Astrocyte of the cerebellum (primary cell): ENCODE results near the gene OR5P2.
"Not testable (repeated sequence)": the region's sequence is repeated elsewhere in the genome, so short reads cannot be mapped to it uniquely, and the experiment has no call there.

ENCODE experiments used
- DNase-seq: peaks from one replicate; pipeline ENCODE4 v3.0.0-alpha.2; 2011; ENCODE audit warnings: low read depth
- H3K4me3 ChIP-seq: 2 replicates; pipeline ENCODE4 v1.5.1; 2011; ENCODE audit warnings: mild to moderate bottlenecking, low read depth, low read length, moderate library complexity
- in situ Hi-C: cut with HindIII; loops from 2 replicates; pipeline ENCODE4 v1.10.0; 2017; ENCODE audit warnings: low sequenced_read_pairs
- TF ChIP-seq, protein P1 (sequence below): IDR thresholded peaks from 2 replicates; pipeline ENCODE4 v1.5.1; 2012; ENCODE audit warnings: low read length, low read depth, moderate library complexity, mild to moderate bottlenecking; ENCODE audit errors: missing control alignments

Gene OR5P2

DNA sequence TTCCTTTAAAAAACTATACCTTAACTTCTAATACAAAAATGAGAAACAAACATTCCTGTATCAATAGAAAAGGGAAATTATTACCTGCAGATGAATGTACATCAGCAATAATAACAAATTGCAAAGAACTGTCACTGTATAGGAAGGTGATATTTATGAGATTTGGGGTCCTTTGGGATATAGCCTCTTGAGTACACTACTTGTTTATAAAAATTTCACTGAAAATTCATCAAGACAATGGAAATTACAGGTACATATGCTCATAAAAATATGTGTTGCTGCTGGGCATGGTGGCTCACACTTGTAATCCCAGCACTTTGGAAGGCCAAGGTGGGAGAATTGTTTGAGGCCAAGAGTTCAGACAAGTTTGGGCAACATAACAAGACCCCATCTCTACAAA, 34.0 kb upstream of the OR5P2 start, which contains the start of gene OR5P3:
Gene OR5P3 (minus strand): TSS at position 101 of the 400 bp plus-strand sequence.
- TF ChIP-seq, protein P1, sequence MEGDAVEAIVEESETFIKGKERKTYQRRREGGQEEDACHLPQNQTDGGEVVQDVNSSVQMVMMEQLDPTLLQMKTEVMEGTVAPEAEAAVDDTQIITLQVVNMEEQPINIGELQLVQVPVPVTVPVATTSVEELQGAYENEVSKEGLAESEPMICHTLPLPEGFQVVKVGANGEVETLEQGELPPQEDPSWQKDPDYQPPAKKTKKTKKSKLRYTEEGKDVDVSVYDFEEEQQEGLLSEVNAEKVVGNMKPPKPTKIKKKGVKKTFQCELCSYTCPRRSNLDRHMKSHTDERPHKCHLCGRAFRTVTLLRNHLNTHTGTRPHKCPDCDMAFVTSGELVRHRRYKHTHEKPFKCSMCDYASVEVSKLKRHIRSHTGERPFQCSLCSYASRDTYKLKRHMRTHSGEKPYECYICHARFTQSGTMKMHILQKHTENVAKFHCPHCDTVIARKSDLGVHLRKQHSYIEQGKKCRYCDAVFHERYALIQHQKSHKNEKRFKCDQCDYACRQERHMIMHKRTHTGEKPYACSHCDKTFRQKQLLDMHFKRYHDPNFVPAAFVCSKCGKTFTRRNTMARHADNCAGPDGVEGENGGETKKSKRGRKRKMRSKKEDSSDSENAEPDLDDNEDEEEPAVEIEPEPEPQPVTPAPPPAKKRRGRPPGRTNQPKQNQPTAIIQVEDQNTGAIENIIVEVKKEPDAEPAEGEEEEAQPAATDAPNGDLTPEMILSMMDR = no peak
- DNase-seq = no peak
- no peak within 1 kb of the TSS for H3K4me3 ChIP-seq
- in situ Hi-C loops = no loop called here

DNA sequence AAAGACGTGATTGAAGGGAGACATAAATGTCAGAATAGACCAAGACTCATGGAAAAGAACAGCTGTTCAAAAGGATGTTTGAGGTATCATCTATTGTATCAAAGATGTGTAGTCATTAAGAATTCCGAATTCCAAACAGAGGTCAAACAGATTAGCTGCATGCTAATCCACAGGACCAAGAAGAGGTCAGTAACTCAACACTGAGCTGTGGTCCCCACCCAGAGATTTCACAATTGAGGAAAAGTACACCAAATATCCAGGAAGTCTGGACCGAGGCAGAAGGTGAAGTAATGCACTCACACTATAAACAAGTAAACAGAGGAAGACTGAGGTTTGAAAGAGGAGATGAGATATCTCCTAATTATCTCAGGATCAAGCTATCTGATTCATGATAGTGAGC, 29.6 kb upstream of the OR5P2 start:
- TF ChIP-seq, protein P1 = no peak
- in situ Hi-C loops = no loop called here
- no peak overlapping the region for H3K4me3 ChIP-seq
- no peak for DNase-seq

DNA sequence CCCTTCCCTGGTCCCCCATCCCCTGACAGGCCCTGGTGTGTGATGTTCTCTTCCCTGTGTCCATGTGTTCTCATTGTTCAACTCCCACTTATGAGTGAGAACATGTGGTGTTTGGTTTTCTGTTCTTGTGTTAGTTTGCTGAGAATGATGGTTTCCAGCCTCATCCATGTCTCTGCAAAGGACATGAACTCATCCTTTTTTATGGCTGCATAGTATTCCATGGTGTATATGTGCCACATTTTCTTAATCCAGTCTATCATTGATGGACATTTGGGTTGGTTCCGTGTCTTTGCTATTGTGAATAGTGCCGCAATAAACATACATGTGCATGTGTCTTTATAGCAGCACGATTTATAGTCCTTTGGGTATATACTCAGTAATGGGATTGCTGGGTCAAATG, 23.7 kb upstream of the OR5P2 start:
- DNase-seq, in situ Hi-C loops, H3K4me3 ChIP-seq: not testable (repeated sequence)

DNA sequence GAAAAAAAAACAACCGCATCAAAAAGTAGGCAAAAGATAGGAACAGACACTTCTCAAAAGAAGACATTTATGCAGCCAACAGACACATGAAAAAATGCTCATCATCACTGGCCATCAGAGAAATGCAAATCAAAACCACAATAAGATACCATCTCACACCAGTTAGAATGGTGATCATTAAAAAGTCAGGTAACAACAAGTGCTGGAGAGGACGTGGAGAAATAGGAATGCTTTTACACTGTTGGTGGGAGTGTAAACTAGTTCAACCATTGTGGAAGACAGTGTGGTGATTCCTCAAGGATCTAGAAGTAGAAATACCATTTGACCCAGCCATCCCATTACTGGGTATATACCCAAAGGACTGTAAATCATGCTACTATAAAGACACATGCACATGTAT, 18.2 kb upstream of the OR5P2 start:
- in situ Hi-C loops, H3K4me3 ChIP-seq, DNase-seq: not testable (repeated sequence)

DNA sequence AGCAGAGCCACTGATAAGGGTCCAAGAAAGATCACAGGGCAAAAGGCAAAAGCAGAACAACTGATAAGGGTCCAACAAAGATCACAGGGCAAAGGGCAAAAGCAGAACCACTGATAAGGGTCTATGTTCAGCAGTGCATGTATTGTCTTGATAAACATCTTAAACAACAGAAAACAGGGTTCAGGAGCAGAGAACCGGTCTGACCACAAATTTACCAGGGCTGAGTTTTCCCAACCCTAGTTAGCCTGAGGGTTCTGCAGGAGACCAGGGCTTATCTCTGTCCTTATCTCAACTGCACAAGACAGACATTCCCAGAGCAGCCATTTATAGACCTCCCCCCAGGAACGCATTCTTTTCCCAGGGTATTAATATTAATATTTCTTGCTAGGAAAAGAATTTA, 13.6 kb upstream of the OR5P2 start:
- DNase-seq, in situ Hi-C loops, H3K4me3 ChIP-seq: not testable (repeated sequence)

DNA sequence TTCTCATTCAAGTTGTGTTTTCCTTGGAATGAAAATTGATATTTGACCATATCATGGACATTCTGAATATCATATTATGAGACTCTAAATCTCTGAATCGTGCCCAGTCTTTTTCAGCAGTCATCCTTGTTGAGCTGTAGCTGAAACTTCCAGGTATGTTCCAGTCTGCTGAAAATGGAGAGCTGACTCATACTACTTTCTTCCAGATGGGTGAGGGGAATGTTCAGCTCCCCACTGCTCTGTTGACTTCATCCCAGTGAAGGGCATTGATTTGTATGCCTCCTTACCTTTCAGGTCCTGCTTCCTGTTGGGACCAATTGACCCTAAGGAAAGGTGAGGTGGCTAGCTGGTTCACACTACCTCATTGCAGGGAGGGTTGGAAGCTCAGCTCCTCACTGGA, 3.5 kb downstream of the OR5P2 start:
- in situ Hi-C loops = no loop called here
- DNase-seq = no peak
- H3K4me3 ChIP-seq = no peak overlapping the region
- TF ChIP-seq, protein P1 = no peak

DNA sequence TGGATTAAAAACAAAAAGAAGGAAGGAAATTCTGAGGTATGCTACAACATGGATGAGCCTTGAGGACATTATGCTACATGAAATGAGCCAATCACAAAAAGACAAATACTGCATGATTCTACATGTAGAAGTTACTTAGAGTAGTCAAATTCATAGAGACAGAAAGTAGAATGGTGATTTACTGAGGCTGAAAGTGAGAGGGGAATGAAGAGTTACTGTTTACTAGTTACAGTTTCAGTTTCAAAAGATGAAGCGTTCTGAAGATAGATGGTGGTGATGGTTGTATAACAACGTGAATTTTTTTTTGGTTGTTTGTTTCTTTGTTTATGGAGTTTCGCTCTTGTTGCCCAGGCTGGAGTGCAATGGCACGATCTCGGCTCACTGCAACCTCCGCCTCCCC, 9.5 kb downstream of the OR5P2 start:
- TF ChIP-seq, protein P1 = no peak
- in situ Hi-C loops = no loop called here
- DNase-seq = no peak
- H3K4me3 ChIP-seq = no peak overlapping the region

DNA sequence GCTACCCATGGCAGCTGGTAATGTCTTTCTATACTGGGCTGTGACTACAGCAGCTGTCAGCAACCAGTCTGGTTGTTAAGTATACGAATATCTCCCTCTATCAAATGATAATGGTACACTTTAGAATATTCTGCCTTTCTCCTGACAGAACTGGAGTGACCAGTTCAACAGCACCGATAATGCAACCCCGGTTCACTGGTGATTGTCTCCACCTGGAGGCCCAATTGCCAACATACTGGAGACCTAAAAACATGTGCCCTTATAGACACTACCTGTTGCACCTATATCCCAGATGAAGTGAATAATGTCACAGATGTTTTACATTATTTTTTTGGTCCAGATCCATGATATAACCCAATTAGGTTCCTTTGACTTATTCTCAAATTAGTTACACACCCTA, 21.1 kb downstream of the OR5P2 start:
- in situ Hi-C loops = no loop called here
- no peak overlapping the region for H3K4me3 ChIP-seq
- no peak for DNase-seq
- TF ChIP-seq, protein P1 = no peak

DNA sequence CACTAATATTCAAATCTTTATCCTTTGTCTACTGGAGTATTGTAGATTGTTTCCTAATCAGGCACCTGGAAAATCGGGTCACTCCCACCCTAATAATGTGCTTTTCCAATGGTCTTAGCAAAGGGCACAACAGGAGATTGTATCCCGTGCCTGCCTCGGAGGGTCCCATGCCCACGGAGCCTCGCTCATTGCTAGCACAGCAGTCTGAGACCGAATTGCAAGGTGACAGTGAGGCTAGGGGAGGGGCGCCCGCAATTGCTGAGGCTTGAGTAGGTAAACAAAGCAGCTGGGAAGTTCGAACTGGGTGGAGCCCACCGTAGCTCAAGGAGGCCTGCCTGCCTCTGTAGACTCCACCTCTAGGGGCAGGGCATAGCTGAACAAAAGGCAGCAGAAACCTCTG, 32.4 kb downstream of the OR5P2 start:
- DNase-seq, in situ Hi-C loops, H3K4me3 ChIP-seq: not testable (repeated sequence)
